Sigmoid colon (tissue), 7 donors: ENCODE results near the gene VTI1B. TPM values are rescaled to one million over a fixed set of nuclear protein-coding genes. Genes with fewer than 3 reads are reported as not detected.
"Not testable (repeated sequence)": the region's sequence is repeated elsewhere in the genome, so short reads cannot be mapped to it uniquely, and the experiment has no call there.

Experiments used
- DNase-seq: peaks from one replicate; pipeline ENCODE4 v3.0.0-alpha.2; 2019
- H3K27ac ChIP-seq, 4 donors: fragments of 200-600 bp; sonication (generic); one replicate each; pipeline ENCODE4 v1.5.1; 2016 to 2019; ENCODE audit warnings: mild to moderate bottlenecking in 1 of 4
- H3K27me3 ChIP-seq, 3 donors: fragments of 200-600 bp; sonication (generic); one replicate each; pipeline ENCODE4 v1.5.1; 2019; ENCODE audit warnings: mild to moderate bottlenecking in 1 of 3
- H3K36me3 ChIP-seq, 4 donors: fragments of 200-600 bp; sonication (generic); one replicate each; pipeline ENCODE4 v1.5.1; 2016 to 2019
- H3K4me1 ChIP-seq, 4 donors: fragments of 200-600 bp; sonication (generic); one replicate each; pipeline ENCODE4 v1.5.1; 2017 to 2019
- H3K4me3 ChIP-seq, 4 donors: fragments of 200-600 bp; sonication (generic); one replicate each; pipeline ENCODE4 v1.5.1; 2017 to 2019; ENCODE audit warnings: mild to moderate bottlenecking in 2 of 4, moderate library complexity in 1 of 4
- H3K9me3 ChIP-seq, 4 donors: fragments of 200-600 bp in 3 of 4; sonication (generic) in 3 of 4; one replicate each; pipeline versions ENCODE4 v1.5.1 to v1.6.1; 2013 to 2019
- CTCF ChIP-seq, 4 experiments: fragments of 450-650 bp in 3 of 4; fragments of 200-600 bp in 1 of 4; IDR thresholded peaks; one replicate each; pipeline ENCODE4 v1.5.1; 2016 to 2019; ENCODE audit warnings: antibody characterized with exemption in 4 of 4, mild to moderate bottlenecking in 3 of 4, moderate library complexity in 2 of 4
- EP300 ChIP-seq, 4 donors: sonication (generic); formaldehyde crosslinking; IDR thresholded peaks; one replicate each; pipeline ENCODE4 v1.6.1; 2017; ENCODE audit warnings: antibody characterized with exemption in 4 of 4
- POLR2A ChIP-seq, 2 donors: fragments of 450-650 bp; IDR thresholded peaks; one replicate each; pipeline ENCODE4 v1.6.1; 2016; ENCODE audit warnings: antibody characterized with exemption in 2 of 2, mild to moderate bottlenecking in 2 of 2, moderate library complexity in 2 of 2
- POLR2AphosphoS5 ChIP-seq, 4 donors: sonication (generic); formaldehyde crosslinking; IDR thresholded peaks; one replicate each; pipeline ENCODE4 v1.6.1; 2017; ENCODE audit warnings: antibody characterized with exemption in 4 of 4
- WGBS, 2 donors: extraction: QIAGEN DNeasy Blood & Tissue Kit; methylation state at CpG; one replicate each; pipeline ENCODE4 v1.1.7; 2013; 5-methylcytosine and 5-hydroxymethylcytosine counted together
- intact Hi-C: fragments of 100-400 bp; cut with DNase I; formaldehyde crosslinking; loops from one replicate; pipeline ENCODE4 v1.15.1; 2023
- polyA plus RNA-seq, 3 donors: library from polyadenylated mRNA; stranded (reverse); fragments of 200-250 nt; gene quantifications; one replicate each; pipeline ENCODE4 v1.2.3, GENCODE V29; 2013
- total RNA-seq, 4 donors: library from RNA; depleted of rRNA; stranded (reverse); fragments of >200 nt; gene quantifications; one replicate each; pipeline ENCODE4 v1.1.0, GENCODE V29; 2016
- donor health status: healthy with polysubstance abuse.
- donor health status: Bipolar disorder and iron deficiency.
- donor health status: healthy.

The VTI1B gene
- total RNA-seq (100 to 1,000 TPM in 2 of 4 donors, 10 to 100 TPM in 2; 58.6 to 114 (median 97.7) TPM), polyA plus RNA-seq (100 to 1,000 TPM in 2 of 3 donors, 10 to 100 TPM in 1; 68.5 to 148 (median 138) TPM)

GRCh38 chr14:67674480-67675218, at the start of gene VTI1B:
Gene VTI1B (minus strand): TSS chr14:67674632. CDS start chr14:67674489, 143 bp downstream.
- DNase-seq, result peak; percentile 80
- Histone ChIP-seq H3K9me3 (no peaks in the 10 kb centered on the region), H3K36me3 (peaks cover 0 to 15% (median 7%) of the 10 kb centered on the region in 4 donors), H3K27ac (peak within 1 kb of the TSS; percentile 94 to 99 (median 96)), H3K27me3 (no peaks in the 10 kb centered on the region), H3K4me3 (peak within 1 kb of the TSS; percentile 90 to 99 (median 96)), H3K4me1 (peaks cover 0 to 42% (median 31%) of the 10 kb centered on the region in 4 donors)
- WGBS, 2 donors, result 0% methylated on average over 87 of the region's 87 CpGs
- TF ChIP-seq POLR2AphosphoS5 (IDR thresholded peaks at IDR 0.05) (peak; percentile 43 to 89 (median 70)), EP300 (IDR thresholded peaks at IDR 0.05) (no peak), POLR2A (IDR thresholded peaks at IDR 0.05) (peak; percentile 36 to 49), CTCF (IDR thresholded peaks at IDR 0.05) (peak in 1 of 4 experiments; percentile 7)
- intact Hi-C loops, result loop anchor here (1.0 to 5.0 kb wide), 3 partner anchors 21 to 72 kb away; partner anchors contain the start of genes ARG2, PIGH and RDH11

- Histone ChIP-seq H3K9me3 (no peaks in the 10 kb centered on the region), H3K36me3 (no peaks in the 10 kb centered on the region), H3K27me3 (no peaks in the 10 kb centered on the region), H3K4me1 (peaks cover 0 to 12% (median 9%) of the 10 kb centered on the region in 4 donors), H3K4me3 (no peak overlapping the region), H3K27ac (peak overlapping the region in 2 of 4 donors; percentile 35 to 47)
- whole genome bisulfite sequencing, 2 donors, result 24 to 57% methylated on average over 3 of the region's 3 CpGs
- intact Hi-C loops, result no loop called here
- peak; percentile 90 for DNase-seq
- no peak for TF ChIP-seq CTCF (IDR thresholded peaks at IDR 0.05)
- peak in 3 of 4 donors; percentile 10 to 61 (median 51) for TF ChIP-seq POLR2AphosphoS5 (IDR thresholded peaks at IDR 0.05)
These were observed 47.9 kb upstream of the VTI1B start for GRCh38 chr14:67722293-67722692.

- DNase-seq, result no peak
- H3K9me3 ChIP-seq, result no peaks in the 10 kb centered on the region
- H3K27ac ChIP-seq, result peak overlapping the region in 1 of 4 donors; percentile 47
These were observed 47.4 kb upstream of the VTI1B start for GRCh38 chr14:67721875-67722274.

GRCh38 chr14:67719866-67720265, 45.4 kb upstream of the VTI1B start:
- intact Hi-C loops, result no loop called here
- Histone ChIP-seq H3K36me3 (no peaks in the 10 kb centered on the region), H3K4me3 (no peak overlapping the region), H3K27ac (no peak overlapping the region), H3K4me1 (peaks cover 0 to 12% (median 9%) of the 10 kb centered on the region in 4 donors), H3K27me3 (no peaks in the 10 kb centered on the region), H3K9me3 (no peaks in the 10 kb centered on the region)
- no peak for DNase-seq
- WGBS, 2 donors, result 33 to 62% methylated on average over 2 of the region's 2 CpGs
- no peak for TF ChIP-seq POLR2A (IDR thresholded peaks at IDR 0.05)
- no peak for TF ChIP-seq POLR2AphosphoS5 (IDR thresholded peaks at IDR 0.05)
- TF ChIP-seq EP300 (IDR thresholded peaks at IDR 0.05), result no peak
- no peak for TF ChIP-seq CTCF (IDR thresholded peaks at IDR 0.05)

More at GRCh38 chr14:67721875-67722274, 47.4 kb upstream of the VTI1B start:
- Histone ChIP-seq H3K27me3 (no peaks in the 10 kb centered on the region), H3K4me3 (no peak overlapping the region), H3K36me3 (no peaks in the 10 kb centered on the region), H3K4me1 (peaks cover 0 to 12% (median 9%) of the 10 kb centered on the region in 4 donors)
- intact Hi-C loops, result no loop called here
- TF ChIP-seq EP300 (IDR thresholded peaks at IDR 0.05), result no peak
- TF ChIP-seq POLR2AphosphoS5 (IDR thresholded peaks at IDR 0.05), result no peak
- no peak for TF ChIP-seq CTCF (IDR thresholded peaks at IDR 0.05)
- TF ChIP-seq POLR2A (IDR thresholded peaks at IDR 0.05), result no peak
- 72 to 75% methylated on average over 5 of the region's 5 CpGs for WGBS, 2 donors

- H3K27ac ChIP-seq, H3K27me3 ChIP-seq, H3K9me3 ChIP-seq, DNase-seq, intact Hi-C loops, H3K36me3 ChIP-seq, H3K4me3 ChIP-seq: not testable (repeated sequence)
- WGBS, 2 donors, result 87 to 94% methylated on average over 3 of the region's 3 CpGs
- H3K4me1 ChIP-seq, result peaks cover 0 to 12% (median 9%) of the 10 kb centered on the region in 4 donors
These were observed 45.0 kb upstream of the VTI1B start for GRCh38 chr14:67719385-67719784.
